Measurements from ENCODE around the gene MED13. TPM values are rescaled to one million over a fixed set of nuclear protein-coding genes. Genes with fewer than 3 reads are reported as not detected.
"Not testable (repeated sequence)": the region's sequence is repeated elsewhere in the genome, so short reads cannot be mapped to it uniquely, and the experiment has no call there.

The MED13 gene
- total and polyA plus RNA-seq, 7 donors: 6.6 to 74.4 (median 45.1) TPM

DNA sequence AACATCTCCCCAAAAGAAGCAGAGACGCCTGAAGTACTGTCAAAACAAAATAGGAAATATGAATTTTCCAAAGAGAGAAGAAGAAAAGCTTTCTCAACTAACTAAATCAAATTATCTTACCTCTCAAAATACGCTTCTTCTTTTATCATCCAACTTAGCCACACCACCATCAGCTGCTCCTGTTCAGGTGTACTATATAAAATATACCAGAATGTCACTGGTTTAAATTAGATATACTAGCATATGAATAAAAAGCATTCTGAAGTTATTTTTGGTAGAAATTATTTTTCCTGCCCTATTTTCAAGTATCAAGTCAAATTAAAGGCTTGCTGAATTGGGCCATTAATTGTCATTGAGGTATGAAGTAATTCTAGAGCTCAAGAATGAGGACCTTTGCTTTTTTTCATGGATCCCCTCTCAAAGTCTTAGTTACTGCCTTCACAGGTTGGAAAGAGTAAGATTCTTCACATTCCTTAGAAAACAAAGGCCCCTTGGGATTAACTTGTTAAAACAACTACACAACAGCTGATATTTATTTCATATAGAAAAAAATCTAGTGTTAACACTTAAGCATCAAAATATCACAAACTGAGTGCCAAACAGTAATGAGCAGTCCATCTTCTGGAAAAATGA is 167.4 kb downstream of the MED13 start:
- no peaks in the 10 kb centered on the region for H3K9me3 ChIP-seq
- H3K36me3 ChIP-seq (ENCODE audit: insufficient read depth in 1 of 2, low read depth in 1 of 2): peaks cover 7 to 96% of the 10 kb centered on the region in 2 donors
- H3K27ac ChIP-seq: no peak overlapping the region
- 93 to 97% (median 96%) methylated on average over 2 of the region's 2 CpGs for WGBS, 3 donors
- TF ChIP-seq, protein P1, sequence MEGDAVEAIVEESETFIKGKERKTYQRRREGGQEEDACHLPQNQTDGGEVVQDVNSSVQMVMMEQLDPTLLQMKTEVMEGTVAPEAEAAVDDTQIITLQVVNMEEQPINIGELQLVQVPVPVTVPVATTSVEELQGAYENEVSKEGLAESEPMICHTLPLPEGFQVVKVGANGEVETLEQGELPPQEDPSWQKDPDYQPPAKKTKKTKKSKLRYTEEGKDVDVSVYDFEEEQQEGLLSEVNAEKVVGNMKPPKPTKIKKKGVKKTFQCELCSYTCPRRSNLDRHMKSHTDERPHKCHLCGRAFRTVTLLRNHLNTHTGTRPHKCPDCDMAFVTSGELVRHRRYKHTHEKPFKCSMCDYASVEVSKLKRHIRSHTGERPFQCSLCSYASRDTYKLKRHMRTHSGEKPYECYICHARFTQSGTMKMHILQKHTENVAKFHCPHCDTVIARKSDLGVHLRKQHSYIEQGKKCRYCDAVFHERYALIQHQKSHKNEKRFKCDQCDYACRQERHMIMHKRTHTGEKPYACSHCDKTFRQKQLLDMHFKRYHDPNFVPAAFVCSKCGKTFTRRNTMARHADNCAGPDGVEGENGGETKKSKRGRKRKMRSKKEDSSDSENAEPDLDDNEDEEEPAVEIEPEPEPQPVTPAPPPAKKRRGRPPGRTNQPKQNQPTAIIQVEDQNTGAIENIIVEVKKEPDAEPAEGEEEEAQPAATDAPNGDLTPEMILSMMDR (IDR thresholded peaks at IDR 0.05): no peak
- no peak overlapping the region for H3K4me3 ChIP-seq
- no peaks in the 10 kb centered on the region for H3K27me3 ChIP-seq (ENCODE audit: insufficient read depth in 3 of 3, low read length in 2 of 3)
- intact Hi-C loops (cut with DNase I): no loop called here
- H3K4me1 ChIP-seq: no peaks in the 10 kb centered on the region
- ATAC-seq: no peak
- no peak for DNase-seq

DNA sequence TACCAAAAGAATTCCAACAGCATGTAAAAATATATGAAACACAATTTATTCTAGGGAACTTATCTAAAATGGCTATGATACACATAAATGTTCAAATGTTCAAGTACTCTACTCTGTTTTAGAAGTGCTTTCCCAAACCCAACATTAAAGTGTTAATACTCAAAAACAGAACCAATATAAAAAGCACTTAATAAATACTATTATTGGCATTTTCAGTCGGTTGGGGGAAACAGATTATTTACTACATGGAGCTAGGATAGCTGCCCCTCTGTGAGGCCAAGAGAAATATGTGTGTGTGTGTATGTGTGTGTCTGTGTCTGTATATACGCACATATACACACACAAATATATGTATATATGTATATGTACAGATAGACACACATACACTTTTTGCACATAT is 169.7 kb downstream of the MED13 start:
- no peaks in the 10 kb centered on the region for H3K27me3 ChIP-seq (ENCODE audit: insufficient read depth in 3 of 3, low read length in 2 of 3)
- TF ChIP-seq, protein P1 (IDR thresholded peaks at IDR 0.05): no peak

DNA sequence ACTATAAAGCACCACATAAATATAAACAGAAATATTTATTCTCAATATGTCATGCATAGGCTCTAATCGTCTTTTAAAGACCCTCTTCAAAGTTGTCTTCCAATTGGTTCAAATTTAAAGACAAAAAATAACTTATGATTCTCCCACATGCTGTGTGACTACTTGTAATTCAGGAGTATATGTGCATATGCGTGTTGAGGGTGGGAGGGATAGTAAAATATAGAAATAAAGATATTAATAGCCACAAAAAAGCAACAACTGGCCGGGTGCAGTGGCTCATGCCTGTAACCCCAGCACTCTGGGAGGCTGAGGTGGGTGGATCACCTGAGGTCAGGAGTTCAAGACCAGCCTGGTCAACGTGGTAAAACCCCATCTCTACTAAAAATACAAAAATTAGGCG is 170.8 kb downstream of the MED13 start:
- H3K27me3 ChIP-seq (ENCODE audit: insufficient read depth in 3 of 3, low read length in 2 of 3); ATAC-seq; H3K9me3 ChIP-seq; DNase-seq; intact Hi-C loops (cut with DNase I); H3K4me1 ChIP-seq; H3K27ac ChIP-seq; H3K4me3 ChIP-seq: not testable (repeated sequence)
- peaks cover 3 to 97% of the 10 kb centered on the region in 2 donors for H3K36me3 ChIP-seq (ENCODE audit: insufficient read depth in 1 of 2, low read depth in 1 of 2)
- WGBS, 3 donors: 81 to 86% (median 85%) methylated on average over 5 of the region's 5 CpGs

More for the DNA sequence above, 169.7 kb downstream of the MED13 start:
- no peak overlapping the region for H3K27ac ChIP-seq
- H3K4me3 ChIP-seq: no peak overlapping the region
- H3K4me1 ChIP-seq: no peaks in the 10 kb centered on the region
- 55 to 67% (median 60%) methylated on average over 2 of the region's 2 CpGs for WGBS, 3 donors
- intact Hi-C loops (cut with DNase I): no loop called here
- no peak for ATAC-seq
- H3K36me3 ChIP-seq (ENCODE audit: insufficient read depth in 1 of 2, low read depth in 1 of 2): peaks cover 7 to 96% of the 10 kb centered on the region in 2 donors
- no peak for DNase-seq
- H3K9me3 ChIP-seq: no peaks in the 10 kb centered on the region

Other genes starting within 250 kb of the MED13 start
- gene BRIP1, start 201.8 kb downstream of the MED13 start, total RNA-seq: under 1 TPM; 0.06 to 0.40 (median 0.19) TPM
- under 1 TPM in 2 of 3 donors, not detected in 1; 0.03 to 0.35 TPM for gene BRIP1, start 201.8 kb downstream of the MED13 start, polyA plus RNA-seq
- 1 to 10 TPM; 6.2 to 8.0 (median 6.9) TPM for gene INTS2, start 137.3 kb downstream of the MED13 start, total RNA-seq
- gene INTS2, start 137.3 kb downstream of the MED13 start, polyA plus RNA-seq: 1 to 10 TPM; 1.3 to 7.2 (median 2.7) TPM

Data from psoas muscle (tissue), 8 donors.